Stomach (tissue), 9 donors: ENCODE results near the gene TRIM37. TPM values are rescaled to one million over a fixed set of nuclear protein-coding genes. Genes with fewer than 3 reads are reported as not detected.

Experiments
- DNase-seq, 2 donors: peaks; one replicate each; pipeline versions ENCODE4 v3.0.0 to v3.0.0-alpha.2; 2013 to 2019
- H3K27ac ChIP-seq, 5 donors: fragments of 200-600 bp in 4 of 5; sonication (generic) in 4 of 5; one replicate each; pipeline ENCODE4 v1.5.1; 2013 to 2019; ENCODE audit warnings: mild to moderate bottlenecking in 1 of 5, moderate library complexity in 1 of 5
- H3K27me3 ChIP-seq, 3 donors: fragments of 200-600 bp; sonication (generic); one replicate each; pipeline ENCODE4 v1.5.1; 2017 to 2019; ENCODE audit warnings: mixed run types in 1 of 3
- H3K36me3 ChIP-seq, 4 donors: fragments of 200-600 bp; sonication (generic); 1 replicate in 3 of 4; 2 replicates in 1 of 4; pipeline ENCODE4 v1.5.1; 2016 to 2019
- H3K4me1 ChIP-seq, 4 donors: fragments of 200-600 bp; sonication (generic); one replicate each; pipeline ENCODE4 v1.5.1; 2016 to 2019
- H3K4me3 ChIP-seq, 4 donors: fragments of 200-600 bp; sonication (generic) in 3 of 4; one replicate each; pipeline ENCODE4 v1.5.1; 2016 to 2019; ENCODE audit warnings: mild to moderate bottlenecking in 1 of 4
- H3K9me3 ChIP-seq, 4 donors: fragments of 200-600 bp; sonication (generic); one replicate each; pipeline ENCODE4 v1.5.1; 2016 to 2019
- CTCF ChIP-seq, 7 experiments: fragments of 450-650 bp in 4 of 7; fragments of 200-600 bp in 3 of 7; sonication (generic) in 3 of 7; IDR thresholded peaks; one replicate each; pipeline ENCODE4 v1.5.1; 2016 to 2019; ENCODE audit warnings: antibody characterized with exemption in 7 of 7, control low read depth in 2 of 7, mild to moderate bottlenecking in 1 of 7
- EP300 ChIP-seq: sonication (generic); formaldehyde crosslinking; IDR thresholded peaks from one replicate; pipeline ENCODE4 v1.6.1; 2017; ENCODE audit warnings: antibody characterized with exemption
- POLR2A ChIP-seq, 4 donors: fragments of 450-650 bp; IDR thresholded peaks; one replicate each; pipeline ENCODE4 v1.6.1; 2016; ENCODE audit warnings: antibody characterized with exemption in 4 of 4, control low read depth in 2 of 4, mild to moderate bottlenecking in 1 of 4, moderate library complexity in 1 of 4
- POLR2AphosphoS5 ChIP-seq, 3 donors: sonication (generic); formaldehyde crosslinking; IDR thresholded peaks; one replicate each; pipeline ENCODE4 v1.6.1; 2016; ENCODE audit warnings: antibody characterized with exemption in 3 of 3
- WGBS, 5 donors: extraction: QIAGEN DNeasy Blood & Tissue Kit in 3 of 5; methylation state at CpG; one replicate each; pipeline versions ENCODE4 v1.1.5 to v1.1.7; 2013 to 2018; 5-methylcytosine and 5-hydroxymethylcytosine counted together
- intact Hi-C: fragments of 100-400 bp; cut with DNase I; formaldehyde crosslinking; loops from one replicate; pipeline ENCODE4 v1.15.1; 2023; ENCODE audit warnings: low total_unique reads
- polyA plus RNA-seq, 3 donors: library from polyadenylated mRNA; stranded (reverse); fragments of 200-250 nt; gene quantifications; one replicate each; pipeline ENCODE4 v1.2.3, GENCODE V29; 2013
- total RNA-seq, 5 donors: library from RNA; depleted of rRNA; stranded (reverse); fragments of >200 nt; gene quantifications; one replicate each; pipeline versions ENCODE4 v1.1.0 to v1.2.3, GENCODE V29; 2014 to 2016
- donor health status: healthy with polysubstance abuse.
- donor health status: Bipolar disorder and iron deficiency.
- donor health status: healthy.

TRIM37 gene
- total and polyA plus RNA-seq, 8 donors: 4.9 to 68.7 (median 29.0) TPM

- Histone ChIP-seq H3K4me1 (no peaks in the 10 kb centered on the region), H3K9me3 (no peaks in the 10 kb centered on the region), H3K4me3 (no peak overlapping the region), H3K27me3 (no peaks in the 10 kb centered on the region), H3K27ac (no peak overlapping the region), H3K36me3 (peaks cover 3 to 81% (median 72%) of the 10 kb centered on the region in 4 donors)
- TF ChIP-seq EP300: no peak
- TF ChIP-seq CTCF (IDR thresholded peaks at IDR 0.05): no peak
- TF ChIP-seq POLR2AphosphoS5 (IDR thresholded peaks at IDR 0.05): no peak
- TF ChIP-seq POLR2A (IDR thresholded peaks at IDR 0.05): no peak
- intact Hi-C loops: no loop called here
- no peak for DNase-seq
- WGBS, 5 donors: 82 to 93% (median 89%) methylated on average over 2 of the region's 2 CpGs
Measured at GRCh38 chr17:59011975-59012374, 94.7 kb downstream of the TRIM37 start.

DNA sequence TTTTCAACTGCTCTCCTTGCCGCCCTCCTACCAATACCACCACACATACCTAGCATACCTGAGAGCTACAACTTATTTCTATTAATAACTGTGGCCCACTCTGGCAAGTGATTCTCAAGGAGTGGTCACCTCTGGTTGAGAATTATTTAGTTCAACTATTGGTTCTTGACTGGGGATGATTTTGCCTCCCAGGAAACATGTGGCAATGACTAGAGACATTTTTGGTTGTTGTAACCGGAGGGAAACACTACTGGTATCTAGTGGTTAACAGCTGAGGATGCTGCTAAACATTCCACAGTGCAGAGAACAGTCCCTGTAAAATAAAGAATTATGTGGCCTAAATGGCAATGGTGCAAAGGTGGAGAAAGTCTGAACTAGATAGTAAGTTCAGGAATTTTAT is 96.7 kb downstream of the TRIM37 start:
- Histone ChIP-seq H3K27me3 (no peaks in the 10 kb centered on the region), H3K36me3 (peaks cover 3 to 62% (median 54%) of the 10 kb centered on the region in 4 donors), H3K4me1 (no peaks in the 10 kb centered on the region), H3K9me3 (no peaks in the 10 kb centered on the region), H3K4me3 (no peak overlapping the region), H3K27ac (no peak overlapping the region)
- DNase-seq: no peak
- 91 to 96% (median 94%) methylated on average over 2 of the region's 2 CpGs for WGBS, 5 donors
- TF ChIP-seq EP300: no peak
- TF ChIP-seq POLR2AphosphoS5 (IDR thresholded peaks at IDR 0.05): no peak
- TF ChIP-seq POLR2A (IDR thresholded peaks at IDR 0.05): no peak
- TF ChIP-seq CTCF (IDR thresholded peaks at IDR 0.05): no peak
- intact Hi-C loops: no loop called here

GRCh38 chr17:59008737-59009136 is 97.9 kb downstream of the TRIM37 start:
- Histone ChIP-seq H3K4me3 (no peak overlapping the region), H3K27ac (no peak overlapping the region), H3K36me3 (peaks cover 3 to 52% (median 46%) of the 10 kb centered on the region in 4 donors), H3K4me1 (peaks cover 0 to 3% (median 0%) of the 10 kb centered on the region in 4 donors), H3K27me3 (no peaks in the 10 kb centered on the region), H3K9me3 (no peaks in the 10 kb centered on the region)
- intact Hi-C loops: loop anchor here (5.0 to 10.0 kb wide), 3 partner anchors 296 to 494 kb away; partner anchors contain the start of gene MTMR4
- DNase-seq: no peak
- WGBS, 5 donors: 91 to 97% (median 94%) methylated on average over 2 of the region's 2 CpGs
- TF ChIP-seq CTCF (IDR thresholded peaks at IDR 0.05) (no peak), POLR2A (IDR thresholded peaks at IDR 0.05) (no peak), EP300 (no peak), POLR2AphosphoS5 (IDR thresholded peaks at IDR 0.05) (no peak)

GRCh38 chr17:59007995-59008394 is 98.7 kb downstream of the TRIM37 start:
- no peak for DNase-seq
- H3K9me3 ChIP-seq: no peaks in the 10 kb centered on the region
- intact Hi-C loops: loop anchor here (5.0 to 10.0 kb wide), 3 partner anchors 296 to 493 kb away; partner anchors contain the start of gene MTMR4
- peaks cover 3 to 44% (median 42%) of the 10 kb centered on the region in 4 donors for H3K36me3 ChIP-seq
- TF ChIP-seq POLR2AphosphoS5 (IDR thresholded peaks at IDR 0.05) (no peak), EP300 (no peak), CTCF (IDR thresholded peaks at IDR 0.05) (no peak), POLR2A (IDR thresholded peaks at IDR 0.05) (no peak)
- H3K27ac ChIP-seq: no peak overlapping the region
- H3K4me3 ChIP-seq: no peak overlapping the region
- no peaks in the 10 kb centered on the region for H3K27me3 ChIP-seq
- peaks cover 0 to 3% (median 0%) of the 10 kb centered on the region in 4 donors for H3K4me1 ChIP-seq
- WGBS, 5 donors: 49 to 72% (median 55%) methylated on average over 2 of the region's 2 CpGs
